Globus pallidus (tissue), 1 donor: Measurements from ENCODE around the gene SEC22A.

ENCODE experiments used
- DNase-seq: peaks from one replicate; pipeline ENCODE4 v3.0.0-alpha.2; 2015; ENCODE audit warnings: low spot score

The SEC22A gene, protein sequence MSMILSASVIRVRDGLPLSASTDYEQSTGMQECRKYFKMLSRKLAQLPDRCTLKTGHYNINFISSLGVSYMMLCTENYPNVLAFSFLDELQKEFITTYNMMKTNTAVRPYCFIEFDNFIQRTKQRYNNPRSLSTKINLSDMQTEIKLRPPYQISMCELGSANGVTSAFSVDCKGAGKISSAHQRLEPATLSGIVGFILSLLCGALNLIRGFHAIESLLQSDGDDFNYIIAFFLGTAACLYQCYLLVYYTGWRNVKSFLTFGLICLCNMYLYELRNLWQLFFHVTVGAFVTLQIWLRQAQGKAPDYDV

DNA sequence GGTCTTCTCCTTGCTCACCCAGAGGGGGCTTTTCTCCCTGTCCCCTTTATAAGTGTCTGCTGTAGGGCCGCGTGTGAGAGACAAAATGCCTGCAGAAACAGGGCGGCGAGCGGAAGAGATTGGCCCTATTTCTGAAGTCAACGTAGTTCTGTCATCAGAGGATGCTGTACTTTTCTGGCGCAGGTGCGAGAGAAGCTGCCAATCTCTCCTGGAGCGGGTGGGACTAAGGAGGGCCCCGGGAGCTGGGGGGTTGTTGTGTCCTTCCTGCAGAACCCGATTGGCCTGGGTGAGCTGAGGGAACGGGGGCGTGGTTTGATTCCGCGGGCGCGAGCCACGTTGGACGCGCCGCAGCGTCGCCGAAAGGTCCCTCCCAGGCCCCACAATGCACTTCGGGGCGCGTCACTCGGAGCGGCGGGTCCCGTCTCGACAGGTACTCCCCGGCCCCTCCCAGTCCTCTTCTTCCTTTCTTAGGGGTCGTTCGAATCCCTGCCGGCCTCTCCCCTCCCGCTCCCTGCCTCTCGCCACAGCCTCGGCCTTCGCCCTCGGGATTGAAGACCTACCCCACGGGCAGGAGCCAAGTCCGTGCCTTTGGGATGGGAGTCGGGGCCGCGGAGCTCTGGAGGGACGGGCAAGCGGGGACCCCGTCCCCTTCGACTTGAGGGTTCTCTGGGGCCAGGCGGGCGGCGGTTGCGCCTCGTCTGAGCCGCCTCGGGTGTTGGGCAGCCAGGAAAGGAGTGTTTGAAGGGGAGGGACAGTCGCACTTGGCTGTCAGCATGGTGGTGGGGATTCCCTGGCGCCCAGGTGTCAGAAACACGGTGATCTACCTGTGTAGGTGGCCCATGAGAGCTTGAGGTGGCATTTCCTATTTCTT is at the start of gene SEC22A:
Gene SEC22A, plus strand, starts transcription at position 387 of the 871 bp plus-strand sequence. CDS start 7,275 bp downstream, outside the sequence.
- DNase-seq, result peak; percentile 87

DNA sequence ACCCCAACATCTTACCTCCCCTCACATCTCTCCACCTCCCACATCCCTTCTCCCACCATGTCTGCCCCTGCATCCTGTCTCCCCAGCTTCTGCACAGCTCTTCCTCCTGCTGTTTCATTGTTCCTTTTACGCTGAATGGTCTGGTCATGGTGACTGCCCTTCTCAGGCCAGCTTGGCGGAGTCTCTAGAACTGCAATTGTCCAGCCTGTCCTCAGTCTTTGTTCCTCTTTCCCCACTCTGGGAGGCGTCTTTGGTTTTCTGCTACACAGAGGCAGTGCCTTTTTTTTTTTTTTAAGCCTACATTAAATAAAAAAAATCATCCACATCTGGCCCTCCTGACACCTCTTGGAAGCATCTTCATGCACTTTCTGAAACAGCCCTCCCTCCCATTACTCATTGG is 49.1 kb upstream of the SEC22A start:
- DNase-seq, result peak; percentile 50

DNA sequence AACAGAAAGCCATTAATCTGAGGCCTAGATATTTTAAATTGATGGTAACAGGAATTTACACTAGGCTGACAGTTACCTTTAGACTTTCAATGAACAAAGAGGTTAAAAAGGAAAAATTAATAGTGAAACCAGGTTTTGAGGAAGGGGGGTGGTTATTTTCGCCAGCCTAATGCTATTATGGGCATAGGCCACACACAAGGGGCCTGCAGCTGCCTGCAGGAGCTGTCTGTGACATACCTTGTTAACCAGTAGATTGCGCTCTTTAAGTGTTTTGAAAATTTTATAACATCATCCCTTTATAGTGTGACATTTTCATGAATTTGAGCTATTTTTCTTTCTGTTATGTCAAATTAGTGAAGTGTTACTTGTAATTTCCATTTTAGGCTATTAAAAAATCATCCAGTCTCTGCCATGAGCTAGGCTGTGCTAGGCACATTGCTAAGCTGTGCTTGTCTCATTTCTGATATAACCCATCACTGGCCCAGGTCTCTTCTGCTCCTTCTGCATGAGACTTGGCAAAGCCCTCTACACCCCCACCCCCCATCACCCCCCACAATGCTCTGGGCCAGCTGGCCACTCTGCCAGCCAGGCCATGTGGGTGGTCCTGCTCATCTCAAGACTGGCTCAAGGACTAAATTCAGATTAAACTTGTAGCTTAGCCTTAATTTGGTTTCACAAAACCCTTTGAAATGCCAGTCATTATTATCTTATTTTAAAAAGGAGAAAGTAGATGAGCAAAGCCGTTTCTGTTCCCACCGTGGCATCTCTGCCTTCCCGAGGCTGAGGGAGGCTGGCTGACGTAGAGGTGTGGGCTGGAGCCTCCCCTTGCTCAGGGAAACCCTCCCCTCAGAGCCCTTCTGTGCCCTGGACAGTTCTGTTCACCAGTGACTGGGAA is 48.4 kb upstream of the SEC22A start:
- DNase-seq, result no peak

DNA sequence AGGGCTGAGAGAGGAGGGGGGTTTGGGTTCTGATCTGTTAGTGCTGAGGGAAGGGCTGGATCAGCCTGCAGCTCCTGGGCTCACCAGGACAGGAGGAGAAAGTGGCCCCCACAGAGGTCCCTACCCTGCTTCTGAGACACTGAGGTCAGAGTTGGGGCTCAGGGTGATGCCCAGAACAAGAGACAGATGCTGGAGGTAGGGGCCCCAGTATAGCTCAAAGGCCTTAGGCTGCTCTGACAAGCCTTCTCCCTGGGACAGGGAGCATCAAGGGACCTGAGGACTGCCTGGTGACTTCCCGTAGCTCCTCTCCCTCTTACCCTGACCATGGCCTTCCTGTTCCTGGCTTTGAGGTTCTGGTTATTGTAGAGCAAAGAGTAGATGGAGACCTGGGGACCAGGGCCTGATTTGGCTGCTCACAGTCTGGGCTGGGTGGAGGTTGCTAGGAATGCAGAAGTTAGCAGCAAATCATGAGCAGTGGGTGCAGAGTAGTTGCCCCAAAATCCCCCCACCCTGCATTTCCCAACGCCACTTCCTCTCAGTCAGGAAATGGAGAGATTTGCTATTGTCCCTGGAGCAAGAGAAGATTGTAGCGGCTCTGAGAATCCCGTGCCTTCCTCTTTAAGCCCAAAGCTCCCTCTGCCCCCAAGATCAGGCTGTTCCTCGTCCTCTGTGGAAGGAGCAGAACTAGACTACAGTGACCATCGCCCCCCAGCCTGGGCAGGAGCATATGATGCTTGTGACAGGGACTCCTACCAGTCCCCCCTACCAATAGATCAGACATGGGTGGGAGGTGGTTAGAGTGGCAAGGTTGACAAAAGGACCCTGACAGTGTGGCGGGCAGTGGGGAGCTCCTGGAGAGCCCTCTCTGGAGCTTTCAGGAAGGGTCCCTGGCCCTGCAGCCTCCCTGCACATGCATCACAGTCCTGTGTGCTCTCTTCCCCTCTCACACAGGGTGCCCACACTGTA is 47.4 kb upstream of the SEC22A start:
- DNase-seq, result peak; percentile 19

DNA sequence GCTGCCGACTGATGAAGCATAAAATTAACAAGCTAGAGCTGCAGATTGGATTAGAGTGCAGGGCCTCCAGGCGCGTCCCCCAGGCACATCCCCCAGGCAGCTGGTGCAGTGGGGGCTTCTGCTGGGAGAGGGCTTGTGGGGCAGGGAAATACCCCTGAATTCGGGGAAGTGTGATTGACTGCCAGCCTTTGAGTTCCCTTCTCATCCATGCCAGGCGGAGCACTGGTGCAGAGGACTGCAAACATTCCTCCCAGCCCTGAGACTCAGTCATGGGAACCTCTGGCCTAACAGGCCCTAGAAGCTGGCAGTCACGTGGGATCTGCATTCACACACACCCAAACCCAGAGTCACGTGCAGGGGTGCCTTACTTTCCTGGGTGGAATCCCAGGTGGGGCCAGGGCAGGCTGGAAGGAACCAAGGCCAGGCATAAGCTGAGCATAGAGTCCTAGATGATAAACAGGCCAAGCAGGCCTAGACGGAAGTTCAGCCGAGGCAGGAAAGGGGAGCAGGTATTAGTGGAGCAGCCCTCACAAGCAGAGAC is 46.2 kb upstream of the SEC22A start:
- no peak for DNase-seq

DNA sequence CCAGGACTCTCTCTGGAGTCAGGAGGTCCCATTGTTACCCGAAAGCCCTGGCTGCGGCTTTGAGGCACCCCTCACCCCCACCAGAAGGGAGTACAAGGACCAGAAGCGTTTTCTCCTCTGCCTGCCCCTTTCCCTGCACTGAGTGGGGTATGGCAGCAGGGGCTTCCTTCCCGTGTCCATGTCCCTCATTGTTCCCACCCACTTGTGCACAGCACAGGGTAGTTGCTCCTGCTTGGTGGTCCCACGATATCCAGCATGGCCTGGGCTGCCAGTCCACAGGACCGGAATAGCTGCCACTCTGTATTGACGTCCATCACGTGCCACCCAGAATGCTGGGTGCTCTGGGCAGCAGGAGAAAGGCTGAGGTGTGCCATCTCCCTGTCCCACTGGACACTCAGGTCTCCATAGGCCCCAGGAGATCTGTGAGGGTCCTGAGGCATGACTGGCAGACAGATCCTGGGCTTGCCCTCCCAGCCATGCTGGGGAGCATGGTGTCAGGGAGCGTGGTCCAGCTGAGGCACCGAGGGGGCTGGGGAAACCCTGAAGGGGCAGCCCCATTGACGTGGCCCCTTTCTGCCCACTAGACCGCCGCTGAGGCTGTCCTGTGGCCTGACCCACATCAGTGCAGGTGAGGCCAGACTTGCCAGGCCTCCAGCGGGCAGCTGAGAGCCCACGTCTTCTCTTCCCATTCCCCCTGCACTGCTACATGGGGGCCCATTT is 45.3 kb upstream of the SEC22A start:
- DNase-seq, result no peak

DNA sequence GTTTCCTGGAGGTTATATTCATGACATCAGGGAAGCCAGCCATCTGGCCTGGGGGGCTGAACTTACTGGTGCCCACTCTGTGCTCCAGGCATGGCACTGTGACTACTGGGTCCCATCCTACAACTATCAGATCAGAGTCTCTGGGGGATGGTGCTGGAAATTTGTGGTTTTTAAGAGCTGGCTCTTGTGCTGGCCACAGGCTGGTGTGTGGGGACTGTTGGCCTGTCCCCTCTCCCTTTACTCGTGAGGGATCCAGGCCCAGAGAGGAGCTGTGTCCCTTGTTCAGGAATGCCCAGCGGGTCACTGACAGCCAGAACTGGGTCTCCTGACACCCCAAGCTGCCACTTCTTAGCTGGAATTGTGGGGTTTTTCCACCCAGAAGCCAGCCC is 44.5 kb upstream of the SEC22A start:
- DNase-seq, result no peak

DNA sequence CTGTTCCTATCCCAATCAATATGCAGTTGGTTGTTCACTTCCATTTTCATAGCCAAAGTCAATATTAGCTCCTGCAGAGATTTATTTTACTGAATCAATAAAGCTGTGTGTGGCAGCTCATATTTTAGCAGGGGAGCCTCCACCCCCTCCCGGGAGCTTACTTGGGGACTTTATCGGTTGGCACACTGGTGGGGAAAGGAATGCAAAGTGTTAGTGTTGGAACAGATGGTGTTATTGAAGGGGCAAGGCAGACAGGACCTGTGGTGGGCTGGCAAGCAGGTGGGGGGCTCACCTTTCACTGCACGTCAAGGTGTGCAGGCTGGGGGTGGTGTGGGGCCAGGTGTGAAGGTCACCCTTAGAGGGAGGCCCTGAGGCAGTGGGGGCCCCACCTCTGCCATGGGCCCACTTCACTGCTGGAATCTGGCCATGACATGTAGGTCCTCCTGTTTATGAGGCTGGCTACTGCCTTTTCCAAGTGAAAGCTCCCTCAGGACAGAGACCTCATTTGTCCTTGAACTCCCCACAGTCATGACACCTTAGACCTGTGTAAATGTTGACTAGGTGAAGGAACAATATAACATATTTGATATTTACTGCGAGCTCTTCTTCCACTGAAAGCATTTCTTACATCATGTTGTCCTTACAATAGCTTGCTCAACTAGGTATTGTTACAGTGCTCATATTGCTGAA is 44.0 kb upstream of the SEC22A start:
- DNase-seq, result no peak

DNA sequence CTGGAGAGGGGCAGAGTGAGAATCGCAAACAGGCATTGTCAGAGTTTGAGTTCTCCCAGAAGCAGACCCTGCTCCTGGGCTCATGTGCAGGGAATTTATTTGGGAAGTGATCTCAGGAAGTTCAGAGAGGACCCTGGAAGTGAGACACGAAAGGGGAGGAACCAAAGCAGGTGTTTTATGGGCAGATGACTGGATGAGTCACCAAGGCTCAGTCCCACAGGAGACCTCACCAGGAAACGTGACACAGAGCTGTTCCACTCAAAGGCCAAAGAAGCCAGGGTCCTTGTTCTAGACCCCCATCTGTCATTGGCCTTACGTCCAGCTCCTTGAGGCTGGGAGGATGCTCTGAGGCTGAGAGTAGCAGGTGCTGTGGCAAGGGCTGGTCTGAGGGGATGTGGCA is 43.4 kb upstream of the SEC22A start:
- DNase-seq, result no peak

DNA sequence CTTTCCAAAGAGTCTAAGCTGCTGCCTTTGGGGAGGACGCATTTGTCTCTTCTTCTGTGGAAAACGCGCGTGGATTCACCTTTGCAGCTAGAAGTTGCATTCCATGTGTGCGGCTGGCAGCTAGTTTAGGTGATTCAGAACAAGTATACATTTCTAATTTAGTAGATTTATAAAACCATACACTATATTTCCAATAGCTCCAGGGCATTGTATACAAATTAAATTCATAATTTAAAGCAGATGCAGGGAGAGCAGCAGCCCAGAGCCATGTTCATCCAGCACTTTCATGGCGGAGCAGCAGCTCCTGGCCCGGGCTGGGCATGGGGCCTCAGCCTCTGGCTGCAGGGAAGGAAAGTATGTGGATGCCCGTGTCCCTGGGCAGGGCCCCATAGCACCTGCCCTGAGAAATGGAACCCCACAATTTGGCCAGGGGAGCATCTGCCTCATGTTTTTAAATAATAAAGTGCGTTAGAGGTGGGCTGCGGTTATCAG is 42.8 kb upstream of the SEC22A start:
- DNase-seq, result no peak

DNA sequence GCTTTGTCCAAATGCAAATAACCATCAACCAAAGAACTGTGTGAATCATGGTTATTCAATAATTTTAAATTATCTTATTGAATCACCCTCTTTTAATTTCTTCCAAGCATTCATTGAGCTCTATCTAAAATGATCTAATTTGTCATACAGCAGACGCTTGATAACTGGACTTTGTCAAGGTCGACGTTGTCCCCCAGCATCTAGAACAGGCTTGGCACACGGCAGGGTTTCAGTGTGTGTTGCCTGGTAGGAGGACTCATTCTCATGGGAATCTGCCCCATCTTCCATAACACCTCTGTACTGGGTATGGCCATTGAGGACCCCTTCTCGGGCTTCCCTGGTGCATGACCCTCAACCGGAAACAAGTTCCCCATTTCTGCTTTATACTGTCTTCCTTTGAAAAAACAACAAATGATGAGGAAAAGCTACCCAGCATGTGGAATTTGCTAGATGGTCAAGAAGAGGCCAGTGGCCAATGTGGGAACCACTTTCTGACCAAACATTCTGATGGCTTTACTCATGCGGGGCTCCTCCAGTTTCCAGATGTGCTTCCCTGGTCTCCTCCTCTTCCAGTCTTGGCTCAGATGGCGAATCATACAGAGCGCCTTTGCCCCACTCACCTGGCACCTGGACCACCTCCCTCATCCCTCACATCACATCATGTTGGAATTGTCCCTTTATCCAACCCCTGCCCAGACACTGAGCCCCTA is 41.7 kb upstream of the SEC22A start:
- no peak for DNase-seq

DNA sequence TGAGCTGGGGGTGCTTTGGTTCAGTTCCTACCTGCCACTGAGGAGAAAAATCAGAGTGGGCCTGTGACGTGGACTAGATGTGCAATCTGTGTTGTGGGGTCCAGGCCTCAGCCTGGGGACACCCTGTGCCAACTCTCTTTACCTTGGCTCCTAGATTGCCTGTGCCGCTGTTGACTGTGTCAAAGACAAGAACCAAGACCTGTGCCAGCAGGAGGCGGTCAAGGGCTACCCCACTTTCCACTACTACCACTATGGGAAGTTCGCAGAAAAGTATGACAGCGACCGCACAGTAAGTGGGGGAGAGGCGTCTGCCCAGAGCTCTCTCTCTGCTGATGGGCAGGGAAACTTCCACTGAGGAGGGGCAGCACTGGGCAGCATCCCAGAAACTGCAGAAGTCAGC is 40.6 kb upstream of the SEC22A start:
- no peak for DNase-seq

DNA sequence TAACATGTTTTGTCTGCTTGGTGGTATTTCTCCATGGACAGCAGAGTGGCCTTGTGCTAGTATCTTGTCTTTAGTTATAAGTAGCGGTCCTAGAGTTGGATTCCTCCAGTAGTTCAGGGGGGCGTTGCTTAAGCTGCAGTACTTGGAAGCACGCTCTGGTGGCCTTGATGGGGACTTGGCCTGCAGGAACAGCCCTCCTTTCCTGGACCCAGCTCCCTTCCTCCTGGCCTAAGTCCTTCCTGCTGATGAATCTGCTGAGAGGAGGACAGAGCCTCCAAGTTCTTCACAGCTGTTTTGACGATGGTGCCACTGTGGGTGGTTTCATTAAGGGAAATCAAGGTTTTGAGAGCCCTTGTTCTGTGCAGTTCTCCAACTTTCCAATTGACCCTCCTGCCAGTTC is 38.6 kb upstream of the SEC22A start:
- DNase-seq, result no peak

DNA sequence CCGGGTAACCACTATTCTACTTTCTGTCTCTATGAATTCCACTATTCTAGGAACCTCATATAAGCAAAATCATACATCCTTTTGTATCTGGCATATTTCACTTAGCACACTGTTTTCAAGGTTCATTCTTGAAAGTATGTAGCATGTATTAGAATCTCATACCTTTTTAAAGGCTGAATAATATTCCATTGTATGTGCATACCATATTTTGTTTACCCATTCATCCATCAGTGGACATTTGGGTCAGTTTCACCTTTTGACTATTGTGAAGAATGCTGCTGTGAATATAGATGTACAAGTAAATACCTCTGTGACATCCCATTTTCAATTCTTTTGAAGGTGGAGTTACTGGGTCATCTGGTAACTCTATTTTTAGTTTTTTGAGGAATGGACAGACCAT is 36.6 kb upstream of the SEC22A start:
- DNase-seq, result no peak

DNA sequence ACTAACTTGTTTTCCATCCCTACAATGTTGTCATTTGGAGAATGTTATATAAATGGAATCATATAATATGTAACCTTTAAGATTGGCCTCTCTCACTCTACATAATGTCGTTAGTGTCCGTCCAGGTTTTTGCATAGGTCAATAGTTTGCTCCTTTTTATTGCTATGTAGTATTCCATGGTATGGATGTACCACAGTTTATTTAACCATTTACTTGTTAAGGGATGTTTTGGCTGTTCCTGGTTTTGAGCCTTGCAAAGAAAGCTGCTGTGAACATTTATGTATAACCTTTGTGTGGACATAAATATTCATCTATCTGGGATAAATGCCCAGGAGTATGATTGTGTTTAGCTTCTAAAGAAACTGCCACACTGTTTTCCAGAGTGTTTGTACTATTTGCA is 34.1 kb upstream of the SEC22A start:
- DNase-seq, result no peak

DNA sequence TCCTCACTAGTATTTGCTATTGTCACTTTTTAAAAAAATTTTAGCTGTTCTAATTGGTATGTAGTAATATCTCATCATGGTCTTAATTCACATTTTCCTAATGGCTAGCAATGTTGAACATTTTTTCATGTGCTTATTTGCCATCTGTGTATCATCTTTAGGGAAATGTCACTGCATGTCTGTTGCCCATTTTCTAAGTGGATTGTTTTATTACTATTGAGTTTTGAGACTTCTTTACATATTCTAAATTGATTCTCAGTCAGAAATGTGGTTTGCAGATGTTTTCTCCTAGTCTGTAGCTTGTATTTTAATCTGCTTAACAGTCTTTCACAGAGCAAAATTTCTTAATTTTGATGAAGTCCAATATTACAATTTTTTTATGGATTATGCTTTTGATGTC is 33.6 kb upstream of the SEC22A start:
- no peak for DNase-seq

DNA sequence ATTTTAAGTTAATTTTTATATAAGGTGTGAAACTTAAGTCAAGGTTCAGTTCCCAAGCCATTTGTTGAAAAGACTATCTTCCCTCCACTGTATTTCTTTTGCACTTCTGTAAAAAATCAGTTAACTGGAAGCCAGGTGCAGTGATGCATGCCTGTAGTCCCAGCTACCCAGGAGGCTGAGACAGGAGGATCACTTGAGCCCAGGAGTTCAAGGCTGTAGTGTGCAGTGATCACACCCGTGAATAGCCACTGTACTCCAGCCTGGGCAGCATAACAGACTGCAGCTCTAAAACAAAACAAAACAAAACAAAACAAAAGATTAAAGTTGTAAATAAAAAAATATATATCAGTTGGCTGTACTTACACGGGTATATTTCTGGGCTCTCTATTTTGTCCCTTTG is 33.1 kb upstream of the SEC22A start:
- DNase-seq, result no peak

DNA sequence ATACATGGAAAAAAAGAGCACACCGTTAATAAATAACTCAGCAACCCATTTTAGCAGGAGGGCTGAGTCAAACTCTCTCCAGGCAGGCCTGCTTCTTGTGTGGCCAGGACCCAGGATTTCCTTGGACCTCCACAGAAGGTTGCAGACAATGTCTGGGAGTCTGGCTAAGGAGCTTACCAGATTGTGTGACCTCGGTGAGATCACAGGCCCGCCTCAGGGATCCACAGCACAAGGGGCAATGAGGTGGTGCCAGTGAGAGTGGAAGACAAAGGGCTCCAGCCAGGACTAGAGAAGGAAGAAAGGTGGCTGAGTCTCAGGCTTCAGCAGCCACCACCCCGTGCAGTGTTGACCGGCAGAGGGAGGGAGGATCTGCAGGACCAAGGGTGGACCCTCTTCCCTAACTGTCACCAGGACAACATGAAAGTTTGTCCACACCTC is 32.2 kb upstream of the SEC22A start:
- no peak for DNase-seq

DNA sequence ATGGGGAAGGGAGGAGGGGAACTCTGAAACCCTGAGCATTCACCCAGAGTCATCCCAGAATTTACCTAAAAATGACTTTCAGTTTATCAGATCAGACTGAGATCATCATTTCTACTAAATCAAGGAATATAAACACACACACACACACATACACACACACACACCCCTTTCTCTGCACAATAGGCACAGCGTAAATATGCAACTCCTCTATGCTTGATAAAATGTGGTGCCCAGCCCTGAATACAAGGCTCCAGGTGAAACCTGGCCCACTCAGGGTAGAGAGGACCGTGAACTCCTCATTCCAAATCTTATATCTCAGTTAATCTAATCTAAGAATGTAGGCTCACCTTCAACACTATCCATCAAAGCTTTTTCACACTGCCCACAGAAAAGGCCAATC is 31.8 kb upstream of the SEC22A start:
- DNase-seq, result no peak
